Hematopoietic multipotent progenitor cell treated with erythropoietin and hydrocortisone succinate and interleukin-3 and kit ligand, for 4 days (in vitro differentiated cells): ENCODE data around the gene GBP2.
"Not testable (repeated sequence)": the region's sequence is repeated elsewhere in the genome, so short reads cannot be mapped to it uniquely, and the experiment has no call there.

Experiments
- DNase-seq: peaks from one replicate; pipeline ENCODE4 v3.0.0-alpha.2; 2015

Gene GBP2

GRCh38 chr1:89125913-89126580 is at the start of gene GBP2:
TSS of gene GBP2 (minus strand) at chr1:89126114. CDS start at chr1:89121966, 4,148 bp downstream.
- peak; percentile 77 for DNase-seq

DNA sequence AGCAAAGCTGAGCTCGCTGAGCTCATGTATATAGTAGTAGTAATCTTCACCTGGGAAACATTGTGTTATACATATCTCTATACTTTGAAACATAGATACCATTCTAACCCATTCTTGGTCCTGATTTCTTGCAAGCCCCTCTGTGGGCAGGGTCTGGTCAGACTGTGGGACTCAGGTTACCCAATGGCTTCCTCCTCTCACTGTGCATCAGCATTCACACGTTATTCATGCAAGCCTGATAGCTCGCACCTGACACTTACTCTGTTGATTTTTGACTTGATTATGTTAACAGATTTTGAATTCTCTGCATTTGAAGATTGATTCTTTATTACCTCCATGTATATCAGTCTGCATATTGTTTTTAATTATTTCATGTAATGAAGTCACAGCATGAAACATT is 48.6 kb upstream of the GBP2 start:
- DNase-seq = no peak

DNA sequence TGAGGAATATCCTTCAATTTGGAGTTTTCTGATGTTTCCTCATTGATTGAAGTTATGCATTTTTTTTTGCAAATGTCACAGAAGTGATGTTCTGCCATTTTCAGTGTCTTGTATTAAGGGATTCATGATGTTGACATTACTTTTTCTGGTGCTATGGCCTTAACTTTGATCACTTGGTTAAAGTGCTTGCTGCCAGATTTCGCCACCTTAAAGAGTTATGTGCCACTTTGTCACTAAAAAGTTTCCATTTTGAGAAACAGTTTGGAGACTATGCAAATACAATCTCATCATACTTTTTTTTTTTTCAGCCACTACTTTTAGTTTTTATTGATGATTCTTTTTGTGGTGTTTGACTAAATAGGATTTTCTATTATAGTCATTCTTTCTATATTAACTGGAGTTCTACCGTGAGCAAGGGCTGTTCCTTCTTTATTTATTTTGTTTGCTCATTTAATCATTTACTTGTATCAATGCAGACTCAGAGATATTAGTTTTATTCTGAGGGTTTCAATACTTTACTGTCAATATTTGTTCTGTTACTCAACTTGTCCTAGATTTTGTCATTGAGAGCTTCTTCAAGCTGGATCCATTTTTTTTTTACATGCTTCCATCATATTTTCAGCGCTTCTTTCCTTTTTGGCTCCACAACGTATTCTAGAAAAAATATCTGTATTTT is 46.7 kb upstream of the GBP2 start:
- no peak for DNase-seq

GRCh38 chr1:89171067-89171438 is 45.1 kb upstream of the GBP2 start:
- DNase-seq = no peak

DNA sequence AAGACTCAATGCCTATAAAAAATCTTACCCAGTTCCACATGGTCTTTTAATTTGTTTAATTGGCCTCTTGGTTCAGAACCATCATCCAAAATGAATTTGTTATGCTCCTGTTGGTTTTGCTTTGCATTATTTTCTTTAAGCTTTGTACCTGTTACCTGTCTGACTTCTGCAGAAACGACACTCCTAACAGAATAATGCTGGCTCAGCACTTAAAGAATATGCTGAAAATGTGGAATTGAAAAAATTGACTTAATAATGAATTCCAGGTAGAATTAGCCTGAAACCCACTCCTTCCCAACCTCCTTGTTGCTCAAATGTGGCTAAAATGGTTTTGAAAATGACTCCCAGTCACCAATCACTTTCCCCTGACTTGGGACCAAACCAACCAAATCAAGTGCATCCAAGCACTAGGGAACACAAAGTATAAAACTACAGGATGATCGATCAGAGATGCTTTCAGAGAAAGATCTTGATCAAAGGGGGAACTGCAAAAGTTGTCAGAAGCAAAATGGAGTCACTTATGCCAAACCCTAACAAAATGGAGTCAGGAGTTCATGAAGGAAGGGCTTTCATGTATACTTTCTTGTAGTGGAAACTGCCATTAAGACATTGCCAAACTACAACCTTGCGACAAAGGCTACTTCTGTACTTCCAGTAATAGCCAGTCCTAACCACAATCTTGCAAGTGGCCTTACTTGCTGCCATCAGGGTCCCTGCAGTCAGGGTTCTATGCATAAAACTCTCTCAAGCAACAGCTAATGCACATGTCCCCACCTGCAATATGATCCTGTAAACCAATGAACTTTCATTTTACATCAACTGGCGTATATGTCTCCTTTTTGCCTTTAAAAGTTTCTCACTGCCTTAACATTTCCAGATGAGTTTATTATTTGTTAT is 44.5 kb upstream of the GBP2 start:
- DNase-seq = no peak

DNA sequence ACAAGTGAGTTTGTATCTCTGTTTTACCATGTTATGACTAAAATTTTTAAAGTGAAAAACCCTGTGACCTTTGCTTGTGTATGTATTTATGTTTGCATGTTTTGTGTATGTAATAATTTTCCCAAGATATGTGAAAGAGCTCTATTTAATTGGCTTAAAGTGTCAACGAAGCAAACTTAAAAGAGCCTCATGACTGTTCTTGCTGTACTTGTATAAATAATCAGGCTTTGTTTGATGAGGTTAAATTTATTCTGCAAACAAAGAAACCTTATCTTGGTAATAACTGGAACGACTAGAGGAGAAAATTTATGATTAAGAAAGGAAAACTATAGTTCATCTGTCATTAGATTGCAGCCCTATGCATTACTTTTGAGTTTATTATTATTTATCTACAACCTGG is 43.3 kb upstream of the GBP2 start:
- no peak for DNase-seq

DNA sequence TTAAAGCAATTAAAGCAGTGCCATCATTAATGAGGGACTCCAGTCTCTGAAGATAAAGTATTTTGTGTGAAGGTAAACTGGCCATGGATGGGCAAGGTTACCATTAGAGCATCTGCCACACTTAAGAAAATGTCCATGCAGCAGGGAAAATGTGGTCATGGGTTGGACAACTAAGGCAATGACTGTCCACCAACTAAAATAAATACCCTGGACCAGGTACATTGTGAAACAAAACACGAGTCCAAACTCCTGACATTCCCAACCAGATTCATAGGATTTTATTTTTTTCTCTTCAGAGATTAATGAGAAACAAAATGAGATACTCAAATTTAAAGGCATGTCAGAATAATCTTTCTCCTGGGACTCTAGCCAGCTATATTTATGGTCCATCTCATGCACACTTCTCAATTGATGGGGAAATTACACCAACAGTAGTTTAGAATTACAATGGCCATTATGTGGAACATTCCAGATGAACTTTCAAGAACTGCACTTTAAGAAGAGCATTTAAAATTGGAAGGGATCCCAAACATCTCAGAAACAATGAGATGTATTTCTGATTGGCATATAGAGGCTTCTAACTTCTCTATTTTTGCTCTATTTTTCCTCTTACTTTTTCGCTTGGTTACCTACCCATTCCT is 41.8 kb upstream of the GBP2 start:
- no peak for DNase-seq

- no peak for DNase-seq
Measured at GRCh38 chr1:89166705-89167104, 40.8 kb upstream of the GBP2 start.

DNA sequence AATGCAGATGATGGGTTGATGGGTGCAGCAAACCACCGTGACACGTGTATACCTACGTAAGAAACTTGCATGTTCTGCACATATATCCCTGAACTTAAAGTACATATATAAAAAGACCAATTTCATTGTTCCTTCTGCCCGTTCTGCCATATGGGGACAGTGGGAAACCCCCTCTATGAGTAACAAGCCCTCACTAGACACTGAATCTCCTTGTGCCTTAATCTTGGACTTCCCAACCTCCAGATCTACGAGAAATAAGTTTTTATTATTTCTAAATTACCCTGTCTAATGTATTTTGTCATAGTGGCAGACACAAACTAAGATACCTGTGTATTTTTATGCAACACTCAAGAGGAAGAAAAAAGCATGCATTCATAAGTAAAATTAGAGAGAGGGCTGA is 39.9 kb upstream of the GBP2 start:
- no peak for DNase-seq

DNA sequence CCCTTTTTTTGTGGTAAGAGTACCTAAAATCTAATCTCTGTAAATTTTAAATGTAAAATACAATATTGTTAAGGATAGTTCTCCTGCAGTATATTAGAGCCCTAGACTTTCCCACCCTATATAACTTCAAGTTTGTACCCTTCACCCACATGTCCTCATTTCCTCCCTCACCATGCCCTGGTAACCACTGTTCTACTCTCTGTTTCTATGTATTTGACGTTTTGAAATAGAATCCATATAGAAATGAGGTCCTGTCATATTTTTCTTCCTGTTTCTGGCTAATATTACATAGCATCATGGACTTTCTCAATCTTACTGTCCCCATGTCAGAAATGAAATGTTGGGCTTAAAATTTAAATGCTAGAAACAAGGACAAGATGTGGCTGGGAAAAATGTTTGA is 25.1 kb upstream of the GBP2 start:
- DNase-seq = no peak

GRCh38 chr1:89149976-89150375 is 24.1 kb upstream of the GBP2 start:
- DNase-seq = no peak

DNA sequence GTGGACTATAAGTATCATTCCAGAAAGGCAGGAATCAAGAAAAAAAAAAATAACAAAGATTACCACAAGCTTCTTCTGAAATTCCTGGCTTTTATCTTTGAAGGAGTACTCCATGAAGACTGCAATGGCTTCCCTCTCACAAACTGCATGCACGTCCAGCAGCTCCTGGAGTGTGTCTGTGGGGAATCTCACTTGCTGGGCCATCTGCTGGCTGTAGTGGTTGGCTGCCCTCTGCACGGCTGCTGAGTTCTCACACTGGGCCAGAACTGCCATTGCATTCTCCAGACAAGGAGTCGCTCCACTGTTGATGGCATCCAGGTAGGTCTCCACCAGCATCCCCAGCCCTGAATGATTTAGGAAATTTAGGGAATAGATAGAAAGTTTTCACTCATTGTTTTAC is 23.3 kb upstream of the GBP2 start:
- DNase-seq = no peak

GRCh38 chr1:89147678-89148658 is 22.1 kb upstream of the GBP2 start:
- DNase-seq = no peak

GRCh38 chr1:89146721-89147120 is 20.8 kb upstream of the GBP2 start:
- DNase-seq = no peak

DNA sequence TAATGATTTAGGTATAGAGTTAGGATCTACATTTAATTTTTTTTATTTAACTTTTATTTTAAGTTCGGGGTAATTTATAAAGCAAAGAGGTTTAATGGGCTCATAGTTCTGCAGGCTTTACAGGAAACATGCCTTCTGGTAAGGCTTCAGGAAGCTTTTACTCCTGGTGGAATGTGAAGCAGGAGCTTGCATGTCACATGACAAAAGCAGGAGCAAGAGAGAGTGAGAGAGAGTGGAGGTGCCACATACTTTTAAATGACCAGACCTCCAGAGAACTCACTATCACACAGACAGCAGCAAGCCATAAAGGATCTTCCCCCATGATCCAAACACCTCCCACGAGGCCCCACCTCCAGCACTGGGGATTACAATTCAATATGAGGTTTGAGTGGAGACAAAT is 17.6 kb upstream of the GBP2 start:
- DNase-seq = no peak

- DNase-seq = no peak
Measured at GRCh38 chr1:89142160-89142559, 16.2 kb upstream of the GBP2 start.

- DNase-seq = no peak
Measured at GRCh38 chr1:89133747-89134146, 7.8 kb upstream of the GBP2 start.

- no peak for DNase-seq
Measured at GRCh38 chr1:89130716-89131115, 4.8 kb upstream of the GBP2 start.

DNA sequence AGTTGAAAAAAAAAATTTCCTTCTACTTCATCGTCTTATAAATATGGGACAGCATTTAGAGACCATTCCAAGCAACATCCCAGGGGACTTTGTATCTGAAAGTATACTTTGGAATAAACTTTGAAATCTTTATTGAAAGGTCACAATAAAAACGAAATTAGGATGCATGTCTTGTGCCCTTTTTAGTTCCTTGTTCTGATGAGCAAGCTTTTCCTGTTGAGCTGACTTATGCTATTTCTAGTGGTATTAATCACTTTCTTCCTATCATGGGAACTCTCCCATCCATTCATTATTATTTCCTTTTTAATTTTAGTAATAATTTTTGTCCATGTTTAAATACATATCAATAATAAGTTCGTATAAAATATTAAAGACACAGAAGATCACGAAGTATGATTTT is 4.0 kb upstream of the GBP2 start:
- peak; percentile 9 for DNase-seq

DNA sequence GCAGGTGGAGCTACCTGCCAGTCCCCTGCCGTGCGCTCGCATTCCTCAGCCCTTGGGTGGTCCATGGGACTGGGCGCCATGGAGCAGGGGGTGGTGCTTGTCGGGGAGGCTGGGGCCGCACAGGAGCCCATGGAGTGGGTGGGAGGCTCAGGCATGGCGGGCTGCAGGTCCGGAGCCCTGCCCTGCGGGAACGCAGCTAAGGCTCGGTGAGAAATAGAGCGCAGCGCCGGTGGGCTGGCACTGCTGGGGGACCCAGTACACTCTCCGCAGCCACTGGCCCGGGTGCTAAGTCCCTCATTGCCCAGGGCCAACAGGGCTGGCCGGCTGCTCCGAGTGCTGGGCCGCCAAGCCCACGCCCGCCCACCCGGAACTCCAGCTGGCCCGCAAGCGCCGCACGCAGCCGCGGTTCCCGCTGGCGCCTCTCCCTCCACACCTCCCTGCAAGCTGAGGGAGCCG is 2.1 kb upstream of the GBP2 start:
- not testable (repeated sequence) for DNase-seq

DNA sequence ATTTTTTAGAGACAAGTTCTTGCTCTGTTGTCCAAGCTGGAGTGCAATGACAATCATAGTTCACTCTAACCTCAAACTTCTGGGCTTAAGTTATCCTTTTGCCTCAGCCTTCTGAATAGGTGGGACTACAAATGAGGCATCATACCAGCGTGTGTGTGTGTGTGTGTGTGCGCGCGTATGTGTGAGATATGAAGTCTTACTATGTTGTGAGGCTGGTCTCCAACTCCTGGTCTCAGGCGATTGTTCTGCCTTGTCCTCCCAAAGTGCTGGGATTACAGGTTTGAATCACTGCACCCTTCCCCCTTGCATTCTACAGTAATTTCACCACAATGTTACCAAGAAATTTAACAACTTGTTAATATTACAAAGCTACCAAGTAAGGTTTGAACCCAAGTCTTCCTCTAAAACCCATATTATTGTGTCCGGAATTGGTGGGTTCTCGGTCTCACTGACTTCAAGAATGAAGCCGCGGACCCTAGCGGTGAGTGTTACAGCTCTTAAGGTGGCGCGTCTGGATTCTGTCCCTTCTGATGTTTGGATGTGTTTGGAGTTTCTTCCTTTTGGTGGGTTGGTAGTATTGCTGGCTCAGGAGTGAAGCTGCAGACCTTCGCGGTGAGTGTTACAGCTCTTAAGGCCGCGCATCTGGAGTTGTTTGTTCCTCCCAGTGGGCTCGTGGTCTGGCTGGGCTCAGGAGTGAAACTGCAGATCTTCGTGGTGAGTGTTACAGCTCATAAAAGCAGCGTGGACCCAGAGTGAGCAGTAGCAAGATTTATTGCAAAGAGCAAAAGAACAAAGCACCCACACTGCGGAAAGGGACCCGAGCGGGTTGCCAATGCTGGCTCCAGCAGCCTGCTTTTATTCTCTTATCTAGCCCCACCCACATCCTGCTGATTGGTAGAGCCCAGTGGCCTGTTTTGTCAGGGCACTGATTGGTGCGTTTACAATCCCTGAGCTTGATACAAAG is 970 bp upstream of the GBP2 start:
- DNase-seq = peak; percentile 51
